ENCODE results near the gene CRABP2. TPM values are rescaled to one million over a fixed set of nuclear protein-coding genes. Genes with fewer than 3 reads are reported as not detected.

Gene CRABP2
- total RNA-seq, 1 donor from 2014 or later = 72.5 TPM

DNA sequence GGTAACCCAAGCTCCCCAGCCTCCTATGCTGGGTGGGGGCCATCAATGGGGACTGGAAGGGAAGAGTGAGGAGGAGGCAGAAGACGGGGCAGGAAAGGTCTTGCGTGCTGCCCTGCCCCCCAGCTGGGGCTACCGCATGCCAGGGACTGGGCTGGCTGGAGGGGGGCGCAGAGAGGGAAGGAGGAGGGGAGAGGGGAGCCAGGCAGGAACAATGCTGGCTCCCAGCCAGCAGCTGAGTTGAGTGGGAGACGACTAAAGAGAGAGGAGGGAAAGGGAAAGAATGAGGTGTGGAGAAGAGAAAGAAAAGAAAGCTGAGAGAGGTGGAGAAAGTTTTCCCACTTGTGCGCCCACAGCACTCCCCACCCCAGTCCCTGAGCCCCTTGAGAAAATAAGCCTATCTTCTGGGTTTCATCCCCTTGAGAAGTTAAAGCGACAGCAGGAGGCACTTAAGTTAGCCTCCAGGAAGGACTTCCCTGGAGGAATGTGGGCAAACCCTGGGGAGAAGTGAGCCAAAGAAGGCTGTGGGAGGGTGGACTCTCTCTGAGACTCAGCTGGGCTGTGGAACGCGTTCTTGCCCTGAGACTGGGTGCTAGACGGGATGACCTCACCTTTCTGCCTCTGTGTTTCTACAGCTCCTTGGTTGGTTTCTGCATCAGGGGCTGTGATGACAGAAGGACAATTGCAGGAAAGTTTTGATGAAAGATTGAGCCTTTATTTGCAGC, 15.3 kb downstream of the CRABP2 start:
- no peak for DNase-seq

DNA sequence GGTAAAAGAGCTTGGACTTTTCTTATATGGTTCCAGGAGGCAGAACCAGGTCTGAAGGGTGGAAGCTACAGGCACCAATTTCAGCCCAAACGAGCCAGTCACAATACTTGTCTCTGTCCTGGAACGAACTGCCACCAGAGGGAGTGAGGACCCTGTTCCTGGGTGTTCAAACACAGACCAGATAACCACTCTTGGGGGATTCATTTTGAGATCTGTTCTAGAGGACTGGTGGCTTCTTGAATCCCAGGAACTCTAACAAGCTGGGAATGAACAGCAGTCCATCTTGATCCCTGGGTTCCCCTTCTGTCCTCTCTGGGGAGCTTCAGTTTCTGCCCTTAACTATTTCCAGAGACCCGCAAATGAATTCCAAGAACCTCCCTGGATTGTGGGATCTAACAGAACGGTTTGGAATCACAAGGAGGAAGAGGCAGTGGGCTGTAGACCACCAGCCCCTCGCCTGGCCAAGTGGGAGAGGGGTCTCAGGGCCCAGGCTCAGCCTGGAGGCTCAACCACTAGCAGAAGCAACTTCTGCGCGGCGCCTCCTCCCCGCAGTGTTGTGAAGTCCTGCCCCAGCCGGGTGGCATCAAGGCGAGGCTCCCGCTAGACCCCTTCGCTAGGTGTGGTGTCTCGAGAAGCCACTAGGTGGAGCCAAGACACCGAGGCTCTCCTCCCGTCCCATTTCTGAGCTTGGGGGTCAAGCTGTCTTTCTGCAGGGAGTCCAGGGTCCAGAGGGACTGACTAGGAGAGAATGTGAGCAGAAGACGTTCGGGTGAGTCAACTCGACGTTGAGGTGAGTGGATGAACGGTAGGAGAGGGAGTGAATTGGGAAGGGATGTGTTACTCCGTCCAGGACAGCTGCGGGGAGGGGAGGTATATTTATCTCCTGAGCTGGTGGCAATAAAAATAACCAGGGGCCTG, 16.1 kb downstream of the CRABP2 start:
- DNase-seq = peak; percentile 76

DNA sequence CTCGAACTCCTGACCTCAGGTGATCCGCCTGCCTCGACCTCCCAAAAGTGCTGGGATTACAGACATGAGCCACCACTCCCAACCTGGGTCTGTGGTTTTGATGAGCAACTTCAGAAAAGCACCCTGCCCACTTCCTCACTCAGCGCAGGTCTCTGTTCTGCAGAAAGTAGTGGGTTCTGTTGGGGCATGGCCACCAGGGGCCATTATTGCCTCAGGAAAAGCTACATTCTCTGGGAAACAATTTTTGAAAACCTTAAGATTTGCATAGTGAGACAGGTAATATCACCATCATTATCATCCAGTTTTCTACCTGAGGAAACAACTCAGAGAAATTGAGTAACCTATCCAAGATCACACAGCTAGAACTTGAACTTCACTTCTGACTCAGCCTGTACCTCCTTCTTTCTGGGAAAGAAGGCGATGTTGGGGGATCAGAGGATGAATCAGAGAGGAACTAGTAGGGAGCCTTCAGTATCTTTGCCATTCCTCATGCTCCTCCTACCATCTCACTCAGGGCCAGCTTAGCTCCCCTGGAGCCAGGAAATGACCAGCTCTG, 21.1 kb downstream of the CRABP2 start:
- DNase-seq = no peak

GRCh38 chr1:156682166-156682890, 23.1 kb downstream of the CRABP2 start:
- DNase-seq = no peak

DNA sequence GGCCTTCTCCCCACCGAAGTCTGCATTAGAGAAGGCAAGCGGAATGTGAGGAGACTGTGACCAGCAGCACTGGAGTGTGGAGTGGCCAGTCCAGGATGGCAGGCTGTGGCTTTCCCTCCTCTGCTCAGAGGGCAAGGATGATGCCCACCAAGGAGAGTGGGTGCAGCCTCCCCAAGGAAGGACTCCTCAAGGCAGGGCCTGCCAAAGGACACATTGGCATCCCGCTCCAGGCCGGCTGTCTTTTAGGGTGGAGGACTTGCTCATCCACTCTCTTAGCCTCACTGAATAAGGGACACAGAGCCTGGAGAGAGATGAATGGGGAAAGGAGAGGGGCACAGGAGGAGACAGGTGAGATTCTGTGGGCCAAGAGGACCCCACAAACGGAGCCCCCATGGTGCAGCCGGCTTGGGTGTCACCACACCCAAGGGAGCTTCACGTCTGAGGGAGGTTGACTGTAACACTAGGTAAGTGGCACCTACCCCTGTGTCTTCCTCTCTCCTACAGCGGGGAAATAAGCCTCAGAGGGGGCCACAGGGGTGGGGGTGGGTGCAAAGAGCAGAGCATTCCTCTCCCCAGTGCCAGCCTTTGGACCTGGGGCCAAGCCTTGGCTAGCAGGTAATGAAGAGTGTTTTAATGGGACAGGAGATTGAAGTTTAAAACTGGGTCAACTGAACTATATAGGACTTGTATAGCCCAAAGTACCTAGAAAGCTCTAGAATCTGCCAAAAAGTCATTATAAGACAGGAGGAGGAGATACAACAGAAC, 24.0 kb downstream of the CRABP2 start:
- no peak for DNase-seq

GRCh38 chr1:156680056-156680455, 25.3 kb downstream of the CRABP2 start:
- no peak for DNase-seq

DNA sequence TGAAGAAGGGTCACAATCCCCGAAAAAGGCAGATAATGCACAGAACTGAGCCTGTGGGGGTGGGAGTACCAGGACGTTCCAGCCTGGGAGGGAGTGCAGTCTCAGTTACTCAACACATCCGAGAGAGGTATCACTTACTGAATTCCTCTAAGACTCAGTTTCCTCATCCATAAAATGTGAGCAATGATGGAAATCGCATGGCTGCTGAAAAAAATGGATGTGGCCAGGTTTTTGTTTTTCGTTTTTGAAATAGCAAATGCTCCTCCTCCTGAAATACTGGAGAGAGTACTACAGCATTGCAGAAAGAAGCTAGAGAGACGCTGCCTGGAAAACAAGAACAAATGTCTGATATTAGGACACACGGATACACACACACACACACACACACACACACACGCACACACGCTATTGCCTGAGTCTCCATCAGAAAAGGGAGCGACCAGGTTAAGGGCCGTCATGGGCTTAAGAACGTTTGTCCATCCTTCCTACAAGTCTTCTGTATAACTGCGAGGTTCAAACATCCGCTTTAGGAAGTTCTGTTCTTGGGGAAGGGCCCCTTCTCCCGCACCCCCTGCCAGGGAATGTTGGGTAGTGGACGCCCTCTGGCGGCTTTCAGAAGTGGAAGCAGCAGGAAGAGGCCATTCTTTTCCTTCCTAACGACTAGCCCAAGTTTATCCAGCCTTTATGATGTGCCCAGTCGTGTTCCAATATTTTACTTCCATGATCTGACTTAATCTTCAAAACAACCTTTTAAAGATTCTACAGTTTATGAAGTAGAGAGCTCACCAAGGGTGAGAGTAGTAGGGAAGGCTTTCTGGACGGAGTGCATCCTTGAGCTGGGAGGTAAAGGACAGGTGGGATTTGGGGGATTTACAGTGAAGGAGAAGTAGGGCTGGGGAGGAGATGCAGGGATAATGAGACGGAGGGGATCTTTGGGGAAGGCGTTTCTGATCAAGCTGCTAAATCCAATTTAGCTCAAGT, 27.5 kb downstream of the CRABP2 start:
- peak; percentile 88 for DNase-seq

DNA sequence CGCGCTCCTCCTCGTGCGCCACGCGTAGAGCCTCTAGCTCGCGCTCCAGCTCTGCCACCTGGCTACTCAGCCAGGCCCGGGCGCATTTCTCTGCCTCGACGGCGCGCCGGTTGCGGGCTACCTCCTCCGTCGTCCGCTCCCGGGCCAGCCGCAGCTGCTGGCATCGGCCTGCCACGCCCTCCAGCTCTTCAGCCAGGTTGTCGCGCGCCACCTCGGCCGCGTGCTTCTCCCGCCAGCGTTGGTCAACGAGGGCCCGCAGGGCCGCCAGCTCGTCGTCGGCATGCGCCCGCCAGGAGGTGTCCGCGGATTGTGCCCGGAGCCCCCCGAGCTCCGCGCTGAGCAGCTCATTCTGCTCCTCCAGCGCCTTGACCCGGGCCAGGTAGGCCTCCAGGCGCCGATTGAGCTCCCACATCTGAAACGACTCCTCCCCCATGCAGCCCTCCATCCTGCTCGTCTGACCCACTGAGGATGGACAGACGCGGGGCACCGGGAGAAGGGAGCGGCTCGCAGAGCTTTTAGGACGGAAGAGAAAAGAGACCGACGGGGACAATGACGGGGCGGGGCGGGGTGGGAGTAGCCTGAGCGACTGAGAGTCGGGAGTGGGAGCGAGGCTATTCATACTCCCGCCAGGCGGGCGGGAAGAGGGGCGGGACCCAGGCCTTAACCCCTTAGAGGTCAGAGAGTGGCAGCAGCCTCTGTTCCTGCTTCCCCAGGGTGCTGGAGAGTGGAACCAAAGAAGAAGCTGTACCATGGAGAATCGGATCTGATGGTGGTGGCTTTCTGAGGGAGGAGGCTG, 28.4 kb downstream of the CRABP2 start, which contains the start of gene NES:
NES (minus strand) TSS at position 588 of the 796 bp plus-strand sequence; CDS start at position 445, 143 bp downstream.
- DNase-seq = peak; percentile 81

DNA sequence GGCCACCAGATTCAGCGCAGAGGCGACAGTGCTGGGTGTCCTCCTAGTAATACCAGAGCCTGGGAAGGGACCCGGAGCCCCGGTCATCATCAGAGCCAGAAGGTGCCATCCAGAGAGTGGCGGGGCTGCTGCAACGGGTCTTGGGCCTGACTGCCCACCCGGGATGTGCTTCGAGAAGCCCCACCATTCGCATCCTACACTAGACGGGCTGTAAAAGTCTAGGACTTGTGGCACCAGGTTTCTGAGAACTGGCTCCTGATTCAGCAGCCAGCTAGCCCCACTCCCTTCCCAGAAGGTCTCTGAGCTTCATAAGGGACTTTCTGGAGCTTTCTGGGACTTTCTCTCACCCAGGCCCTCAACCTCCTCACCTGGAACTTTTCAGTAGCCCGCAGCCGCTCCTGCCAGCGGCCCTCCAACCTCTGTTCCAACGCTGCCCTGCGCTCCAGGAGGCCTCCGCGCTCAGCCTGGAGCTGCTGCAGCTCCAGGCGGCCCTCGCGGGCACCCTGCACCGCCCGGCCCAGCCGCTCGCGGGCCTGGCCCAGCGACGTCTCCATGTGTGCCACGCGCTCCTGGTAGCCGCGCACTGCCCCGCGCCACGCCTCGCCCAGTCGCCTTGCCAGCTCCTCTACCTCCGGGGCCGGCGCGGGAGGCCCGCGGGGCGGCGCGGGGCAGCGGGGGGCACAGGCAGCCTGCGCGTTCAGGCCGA, 29.1 kb downstream of the CRABP2 start:
- no peak for DNase-seq

DNA sequence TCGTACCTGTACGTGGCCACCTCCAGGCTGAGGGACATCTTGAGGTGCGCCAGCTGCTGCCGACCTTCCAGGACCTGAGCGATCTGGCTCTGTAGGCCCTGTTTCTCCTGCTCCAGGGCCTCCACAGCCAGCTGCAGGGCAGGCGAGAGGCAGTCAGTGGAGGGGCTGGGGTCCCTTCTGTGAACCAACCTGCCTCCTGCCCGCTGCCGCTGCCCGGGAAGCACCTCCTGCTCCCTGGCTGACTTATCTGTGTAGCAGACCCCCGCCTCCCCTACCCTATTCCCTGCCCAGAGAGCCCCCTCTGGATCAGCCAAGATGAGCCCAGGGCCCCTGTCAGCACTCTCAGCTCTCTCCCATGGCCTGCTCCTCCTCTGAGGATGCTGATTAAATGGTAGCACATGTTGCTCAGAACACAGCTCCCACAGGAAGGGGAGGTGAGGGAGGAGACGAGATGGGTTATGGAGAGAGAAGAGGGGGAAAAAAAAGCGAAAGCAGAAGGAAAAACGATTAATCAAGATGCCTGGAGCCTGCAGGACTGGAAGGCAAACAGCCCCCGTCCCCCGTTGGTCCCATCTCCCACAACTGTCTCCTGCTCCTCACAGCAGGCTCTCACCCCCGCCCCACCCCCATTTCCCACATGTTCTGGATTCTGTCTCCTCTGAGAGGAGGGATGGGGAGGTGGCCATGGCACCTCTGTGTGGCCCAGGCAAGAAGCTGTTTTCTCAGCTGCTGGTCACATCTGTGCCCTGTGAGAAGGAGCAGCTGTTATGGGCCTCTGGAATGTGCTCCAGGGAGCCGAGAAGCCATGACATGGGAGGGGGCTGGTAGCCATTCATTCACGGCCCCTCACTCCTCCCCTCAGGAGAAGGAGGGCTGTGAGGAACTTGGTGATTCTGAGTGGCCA, 29.9 kb downstream of the CRABP2 start:
- peak; percentile 76 for DNase-seq

DNA sequence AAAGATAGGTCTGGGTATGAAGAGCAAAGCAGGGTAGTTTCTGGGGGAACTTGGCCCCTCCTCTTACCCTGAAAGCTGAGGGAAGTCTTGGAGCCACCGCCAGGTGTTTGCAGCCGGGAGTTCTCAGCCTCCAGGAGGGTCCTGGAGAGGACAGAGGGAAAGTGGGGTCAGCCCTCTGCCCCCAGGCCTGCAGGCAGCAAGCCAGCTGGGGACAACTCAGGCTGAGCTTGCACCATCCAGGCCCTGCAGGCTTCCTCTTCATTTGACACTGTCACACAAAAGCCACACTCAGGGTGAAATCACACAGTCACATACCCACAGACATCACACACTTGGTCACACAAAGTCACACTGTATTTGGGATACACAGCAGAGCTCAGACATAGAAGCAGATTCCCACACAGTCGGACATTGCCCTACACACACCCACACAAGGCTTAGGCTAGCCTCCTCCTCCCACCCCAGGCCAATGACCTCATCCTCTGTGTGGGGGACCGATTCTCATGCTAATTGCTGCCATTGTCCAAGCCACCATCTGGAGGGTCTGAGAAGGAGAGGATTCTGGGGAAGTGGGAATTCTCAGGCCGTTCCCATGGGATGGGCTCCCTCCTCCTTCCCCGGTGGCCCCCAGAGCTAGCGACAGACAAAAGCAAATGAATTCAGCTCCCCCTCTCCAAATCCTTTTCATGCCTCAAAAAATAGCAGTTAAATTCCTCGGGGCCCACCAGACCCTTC, 31.8 kb downstream of the CRABP2 start:
- DNase-seq = no peak

DNA sequence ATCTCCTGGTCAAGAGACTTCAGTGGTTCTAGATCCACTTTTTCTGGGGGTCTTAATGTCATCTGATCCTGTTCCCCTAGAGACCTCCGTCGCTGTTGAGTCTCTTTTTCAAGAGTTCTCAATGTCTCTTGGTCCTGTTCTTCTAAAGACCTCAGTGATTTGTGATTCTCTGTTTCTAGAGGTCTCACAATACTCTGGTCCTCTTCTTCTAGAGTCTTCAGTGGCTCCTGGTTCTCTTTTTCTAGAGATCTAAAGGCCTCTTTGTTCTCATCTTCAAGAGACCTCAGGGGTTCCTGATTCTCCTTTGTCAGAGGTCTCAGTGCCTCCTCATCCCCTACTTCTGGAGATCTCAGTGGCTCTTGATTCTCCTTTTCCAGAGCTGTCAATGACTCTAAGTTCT, 33.6 kb downstream of the CRABP2 start:
- no peak for DNase-seq

DNA sequence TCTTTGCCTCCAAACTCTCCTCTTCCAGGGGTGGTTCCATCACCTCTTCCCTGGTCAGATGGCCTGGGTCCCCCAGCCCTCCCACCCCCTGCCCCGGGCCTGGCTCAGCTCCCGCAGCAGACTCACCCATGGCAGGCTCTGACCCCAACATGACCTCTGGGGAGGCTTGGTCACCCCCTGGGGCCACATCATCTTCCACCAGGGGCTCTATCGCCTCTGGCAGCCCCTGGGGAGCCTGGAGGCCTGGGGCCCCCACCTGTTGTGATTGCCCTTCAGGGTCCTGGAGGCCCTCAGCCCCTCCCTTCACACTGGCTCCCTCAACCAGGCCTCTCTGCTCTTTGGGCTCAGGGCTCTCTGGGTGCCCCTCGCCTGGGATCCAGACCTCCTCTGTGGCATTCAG, 34.6 kb downstream of the CRABP2 start:
- DNase-seq = no peak

- DNase-seq = no peak
These were observed 35.0 kb downstream of the CRABP2 start for GRCh38 chr1:156670359-156670758.

- no peak for DNase-seq
These were observed 35.6 kb downstream of the CRABP2 start for GRCh38 chr1:156669794-156670193.

DNA sequence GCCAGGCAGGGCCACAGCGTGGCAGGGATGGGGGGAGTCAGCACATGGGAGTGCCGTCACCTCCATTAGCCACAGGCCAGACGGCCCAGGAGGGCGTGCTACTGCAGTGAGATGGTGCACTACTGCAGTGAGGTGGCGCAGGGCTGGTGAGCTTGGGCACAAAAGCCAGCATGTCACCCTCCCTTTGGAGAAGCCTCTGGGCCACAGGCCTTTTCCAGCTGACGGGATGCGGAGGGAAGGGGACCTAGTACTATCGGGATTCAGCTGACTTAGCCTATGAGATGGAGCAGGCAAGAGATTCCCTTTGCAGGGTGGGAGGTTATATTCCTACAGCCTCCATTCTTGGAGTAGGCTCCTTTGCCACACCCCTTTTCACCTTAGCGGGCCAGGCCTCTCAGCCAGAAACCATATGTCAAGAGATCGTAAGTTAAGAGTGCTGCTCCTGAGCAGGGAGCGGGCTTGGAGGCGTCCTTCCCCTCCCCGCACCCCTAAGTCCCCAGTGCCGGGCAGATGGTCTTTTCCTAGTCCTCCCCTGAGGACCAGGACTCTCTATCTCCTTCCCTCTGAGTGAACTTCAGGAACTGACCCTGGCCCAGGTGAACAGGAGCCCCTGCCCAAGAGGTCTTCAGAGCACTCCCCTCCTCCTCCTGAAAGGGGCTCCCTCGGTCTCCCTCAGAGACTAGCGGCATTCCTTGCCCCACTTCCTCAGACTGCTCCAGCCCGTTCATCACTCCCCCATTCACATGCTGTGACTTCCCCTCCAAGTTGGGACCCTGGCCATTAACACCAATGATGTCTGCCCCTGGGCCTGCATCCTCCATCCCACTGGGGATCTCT, 36.4 kb downstream of the CRABP2 start:
- no peak for DNase-seq

Data from skin of body (tissue), 2 donors.